Mucosa of stomach (tissue), 1 donor: ENCODE results near the gene CDC42BPB.

Source experiments
- H3K27me3 ChIP-seq: one replicate; pipeline ENCODE4 v1.7.0; 2013; ENCODE audit warnings: mild to moderate bottlenecking, low read length; ENCODE audit not compliant: control insufficient read depth, insufficient read depth
- H3K36me3 ChIP-seq: one replicate; pipeline ENCODE4 v1.7.0; 2013; ENCODE audit warnings: low read length; ENCODE audit not compliant: control insufficient read depth, insufficient read depth
- H3K4me1 ChIP-seq: one replicate; pipeline ENCODE4 v1.7.0; 2013; ENCODE audit warnings: mild to moderate bottlenecking, low read length; ENCODE audit not compliant: control insufficient read depth, insufficient read depth
- H3K4me3 ChIP-seq: one replicate; pipeline ENCODE4 v1.7.0; 2013; ENCODE audit warnings: low read length
- H3K9ac ChIP-seq: one replicate; pipeline ENCODE4 v1.7.0; 2013; ENCODE audit warnings: mild to moderate bottlenecking, low read length, moderate library complexity
- H3K9me3 ChIP-seq: one replicate; pipeline ENCODE4 v1.7.0; 2013; ENCODE audit warnings: mild to moderate bottlenecking, low read length, moderate library complexity; ENCODE audit not compliant: control insufficient read depth
- donor health status: Pancreatic carcinoma.

CDC42BPB gene

DNA sequence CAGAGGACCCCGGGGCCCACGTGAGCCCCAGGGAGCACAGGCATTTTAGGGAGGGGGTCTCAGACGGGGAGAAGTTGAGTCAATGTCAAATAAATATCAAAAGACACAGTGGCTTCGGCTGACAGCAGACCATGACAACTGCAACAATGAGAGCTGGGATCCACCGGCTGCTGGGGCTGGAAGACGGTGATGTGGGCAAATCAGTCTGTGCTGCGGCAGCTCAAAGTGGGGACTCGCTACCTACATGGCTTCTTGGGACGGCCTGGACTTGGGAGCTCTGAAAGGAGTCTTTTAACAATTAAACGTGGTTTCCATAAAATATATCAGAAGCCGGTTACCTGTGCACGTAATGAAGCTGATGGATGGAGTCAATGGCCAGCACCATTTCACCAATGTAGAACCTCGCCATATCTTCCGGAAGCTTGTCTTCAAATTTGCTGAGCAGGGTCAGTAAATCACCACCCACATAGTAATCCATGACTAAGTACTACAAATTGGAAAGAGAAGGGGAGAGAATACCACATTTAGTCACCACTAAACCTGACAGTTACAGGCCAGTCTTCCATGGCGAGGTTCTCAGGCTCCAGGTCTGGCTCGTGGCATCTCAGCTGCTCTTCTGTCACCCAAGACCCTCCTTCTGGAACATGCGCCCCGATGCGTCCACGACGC, 58.0 kb downstream of the CDC42BPB start:
- H3K9me3 ChIP-seq = no peaks in the 10 kb centered on the region
- no peaks in the 10 kb centered on the region for H3K27me3 ChIP-seq
- no peak overlapping the region for H3K9ac ChIP-seq
- H3K4me3 ChIP-seq = no peak overlapping the region
- peaks cover 13% of the 10 kb centered on the region for H3K36me3 ChIP-seq
- H3K4me1 ChIP-seq = peaks cover 4% of the 10 kb centered on the region

GRCh38 chr14:102998393-102998792, 59.0 kb downstream of the CDC42BPB start:
- Histone ChIP-seq H3K27me3 (no peaks in the 10 kb centered on the region), H3K4me1 (peaks cover 10% of the 10 kb centered on the region), H3K9ac (no peak overlapping the region), H3K36me3 (peaks cover 13% of the 10 kb centered on the region), H3K4me3 (no peak overlapping the region), H3K9me3 (no peaks in the 10 kb centered on the region)

GRCh38 chr14:102996941-102997340, 60.4 kb downstream of the CDC42BPB start:
- H3K4me1 ChIP-seq = peaks cover 14% of the 10 kb centered on the region
- no peak overlapping the region for H3K4me3 ChIP-seq
- H3K36me3 ChIP-seq = peaks cover 7% of the 10 kb centered on the region
- H3K9me3 ChIP-seq = no peaks in the 10 kb centered on the region
- H3K9ac ChIP-seq = no peak overlapping the region
- no peaks in the 10 kb centered on the region for H3K27me3 ChIP-seq

DNA sequence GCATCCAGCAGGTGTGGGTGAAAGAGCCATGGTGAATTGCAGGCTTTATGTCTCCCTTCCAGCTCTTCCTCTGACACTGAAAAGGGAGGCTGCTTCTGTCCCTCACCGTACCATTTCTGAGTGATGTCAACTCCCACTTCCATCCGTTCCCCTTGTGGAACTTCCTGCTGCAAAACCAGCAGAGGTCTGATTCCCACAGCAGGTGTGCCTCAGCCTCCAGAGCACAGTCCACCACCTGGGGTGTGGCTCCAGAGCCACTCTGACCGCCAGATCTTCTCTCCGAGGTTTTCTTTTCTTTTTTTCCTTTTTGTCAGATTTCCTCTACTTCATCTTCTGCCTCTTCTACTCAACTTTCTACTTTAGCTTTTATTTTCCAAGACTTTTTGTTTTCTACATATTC, 62.7 kb downstream of the CDC42BPB start:
- Histone ChIP-seq H3K36me3 (peaks cover 1% of the 10 kb centered on the region), H3K27me3 (no peaks in the 10 kb centered on the region), H3K9me3 (no peaks in the 10 kb centered on the region), H3K9ac (no peak overlapping the region), H3K4me3 (no peak overlapping the region), H3K4me1 (peaks cover 14% of the 10 kb centered on the region)

GRCh38 chr14:102993523-102993922, 63.8 kb downstream of the CDC42BPB start:
- H3K27me3 ChIP-seq = no peaks in the 10 kb centered on the region
- H3K9me3 ChIP-seq = no peaks in the 10 kb centered on the region
- peaks cover 14% of the 10 kb centered on the region for H3K4me1 ChIP-seq
- no peak overlapping the region for H3K4me3 ChIP-seq
- H3K9ac ChIP-seq = no peak overlapping the region
- H3K36me3 ChIP-seq = no peaks in the 10 kb centered on the region

DNA sequence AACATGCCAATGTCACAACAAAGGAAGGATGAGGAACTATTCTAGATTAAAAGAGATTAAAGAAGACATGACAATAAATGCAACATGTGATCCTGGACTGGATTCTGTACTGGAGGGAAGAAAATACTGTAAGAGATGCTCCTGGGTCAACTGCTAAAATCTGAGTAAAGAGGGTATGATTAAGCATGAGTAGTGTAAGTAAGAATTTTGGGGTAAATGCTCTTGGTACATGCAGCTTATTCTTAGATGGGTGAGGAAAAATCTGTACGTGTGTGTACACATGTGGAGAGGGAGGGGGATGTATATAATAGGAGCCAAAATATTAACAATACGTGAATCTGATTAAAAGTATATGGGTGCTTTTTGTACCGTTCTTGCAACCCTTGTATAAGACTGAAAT, 66.0 kb downstream of the CDC42BPB start:
- Histone ChIP-seq H3K36me3 (no peaks in the 10 kb centered on the region), H3K4me1 (peaks cover 20% of the 10 kb centered on the region)

GRCh38 chr14:102988054-102988453, 69.3 kb downstream of the CDC42BPB start:
- Histone ChIP-seq H3K9ac (no peak overlapping the region), H3K27me3 (no peaks in the 10 kb centered on the region), H3K4me1 (peaks cover 7% of the 10 kb centered on the region), H3K4me3 (no peak overlapping the region), H3K9me3 (no peaks in the 10 kb centered on the region), H3K36me3 (no peaks in the 10 kb centered on the region)

More for the DNA sequence above, 66.0 kb downstream of the CDC42BPB start:
- Histone ChIP-seq H3K9me3 (no peaks in the 10 kb centered on the region), H3K9ac (no peak overlapping the region), H3K27me3 (no peaks in the 10 kb centered on the region), H3K4me3 (no peak overlapping the region)

- H3K9ac ChIP-seq = no peak overlapping the region
- no peaks in the 10 kb centered on the region for H3K9me3 ChIP-seq
Measured at GRCh38 chr14:102986810-102987579, 70.4 kb downstream of the CDC42BPB start.

GRCh38 chr14:102985665-102986064, 71.7 kb downstream of the CDC42BPB start:
- Histone ChIP-seq H3K4me1 (peaks cover 6% of the 10 kb centered on the region), H3K4me3 (no peak overlapping the region), H3K9me3 (no peaks in the 10 kb centered on the region), H3K9ac (no peak overlapping the region), H3K36me3 (peaks cover 2% of the 10 kb centered on the region), H3K27me3 (no peaks in the 10 kb centered on the region)

More at GRCh38 chr14:102986810-102987579, 70.4 kb downstream of the CDC42BPB start:
- Histone ChIP-seq H3K4me1 (peaks cover 6% of the 10 kb centered on the region), H3K36me3 (no peaks in the 10 kb centered on the region), H3K27me3 (no peaks in the 10 kb centered on the region), H3K4me3 (no peak overlapping the region)

- H3K9ac ChIP-seq = no peak overlapping the region
- H3K9me3 ChIP-seq = no peaks in the 10 kb centered on the region
- H3K4me1 ChIP-seq = peaks cover 6% of the 10 kb centered on the region
- H3K27me3 ChIP-seq = no peaks in the 10 kb centered on the region
- H3K36me3 ChIP-seq = peaks cover 4% of the 10 kb centered on the region
- no peak overlapping the region for H3K4me3 ChIP-seq
Measured at GRCh38 chr14:102984336-102985102, 72.8 kb downstream of the CDC42BPB start.

- no peaks in the 10 kb centered on the region for H3K9me3 ChIP-seq
- H3K4me3 ChIP-seq = no peak overlapping the region
- H3K4me1 ChIP-seq = peaks cover 6% of the 10 kb centered on the region
- H3K27me3 ChIP-seq = no peaks in the 10 kb centered on the region
- no peak overlapping the region for H3K9ac ChIP-seq
- H3K36me3 ChIP-seq = peaks cover 4% of the 10 kb centered on the region
Measured at GRCh38 chr14:102983496-102983895, 73.9 kb downstream of the CDC42BPB start.
